Tibial artery (tissue), 4 donors: ENCODE measurements around the gene TFAM.

Experiments
- DNase-seq, 2 donors: peaks; one replicate each; pipeline ENCODE4 v3.0.0-alpha.2; 2019
- H3K27ac ChIP-seq, 2 donors: fragments of 200-600 bp; sonication (generic) in 1 of 2; 1 replicate in 1 of 2; 2 replicates in 1 of 2; pipeline ENCODE4 v1.5.1; 2018 to 2019; ENCODE audit warnings: mild to moderate bottlenecking in 1 of 2
- H3K27me3 ChIP-seq, 2 donors: fragments of 200-600 bp; sonication (generic) in 1 of 2; one replicate each; pipeline versions ENCODE4 v1.5.1 to v1.6.0; 2016 to 2019
- H3K36me3 ChIP-seq, 3 donors: fragments of 200-600 bp; sonication (generic) in 2 of 3; one replicate each; pipeline ENCODE4 v1.5.1; 2016 to 2019; ENCODE audit warnings: mild to moderate bottlenecking in 2 of 3
- H3K4me1 ChIP-seq, 4 donors: fragments of 200-600 bp; sonication (generic) in 2 of 4; 1 replicate in 3 of 4; 2 replicates in 1 of 4; pipeline ENCODE4 v1.5.1; 2016 to 2019
- H3K4me3 ChIP-seq, 2 donors: fragments of 200-600 bp; sonication (generic) in 1 of 2; 1 replicate in 1 of 2; 2 replicates in 1 of 2; pipeline ENCODE4 v1.5.1; 2018 to 2019; ENCODE audit warnings: mild to moderate bottlenecking in 2 of 2
- H3K9me3 ChIP-seq, 3 donors: fragments of 200-600 bp; sonication (generic) in 1 of 3; one replicate each; pipeline ENCODE4 v1.5.1; 2016 to 2019
- intact Hi-C: fragments of 100-400 bp; cut with DNase I; formaldehyde crosslinking; loops from one replicate; pipeline ENCODE4 v1.15.0; 2023; ENCODE audit warnings: low total_unique reads
- TF ChIP-seq, protein P1 (sequence below), 2 experiments: fragments of 200-600 bp in 1 of 2; fragments of 450-650 bp in 1 of 2; IDR thresholded peaks; one replicate each; pipeline ENCODE4 v1.5.1; 2017 to 2019; ENCODE audit warnings: antibody characterized with exemption in 2 of 2, mild to moderate bottlenecking in 1 of 2, moderate library complexity in 1 of 2

Gene TFAM

DNA sequence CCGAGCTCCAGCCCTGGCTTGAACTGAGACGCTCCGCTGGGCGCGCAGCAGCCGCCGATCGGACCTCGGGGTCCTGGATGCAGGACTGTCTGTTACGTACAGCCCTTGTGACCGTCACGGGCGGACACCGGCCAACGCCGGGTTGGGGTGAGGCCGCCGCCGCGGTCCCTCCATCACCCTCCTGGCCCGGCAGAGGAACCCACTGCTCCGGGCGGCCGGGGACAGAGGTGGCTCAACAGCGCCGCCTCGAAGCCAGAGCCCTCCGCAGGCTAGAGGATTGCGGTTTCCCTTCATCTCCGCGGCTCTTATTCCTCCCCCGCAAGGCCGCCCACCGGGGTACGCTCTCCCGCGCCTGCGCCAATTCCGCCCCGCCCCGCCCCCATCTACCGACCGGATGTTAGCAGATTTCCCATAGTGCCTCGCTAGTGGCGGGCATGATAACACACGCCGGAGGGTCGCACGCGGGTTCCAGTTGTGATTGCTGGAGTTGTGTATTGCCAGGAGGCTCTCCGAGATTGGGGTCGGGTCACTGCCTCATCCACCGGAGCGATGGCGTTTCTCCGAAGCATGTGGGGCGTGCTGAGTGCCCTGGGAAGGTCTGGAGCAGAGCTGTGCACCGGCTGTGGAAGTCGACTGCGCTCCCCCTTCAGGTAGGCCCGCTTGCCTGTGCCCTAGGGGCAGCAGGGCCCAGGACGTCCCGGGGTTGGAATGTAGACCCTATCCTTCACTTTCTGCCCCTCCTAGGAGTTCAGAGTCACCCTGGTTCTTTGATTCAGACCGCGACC, at the start of gene TFAM:
Gene TFAM (plus strand): TSS at position 412 of the 785 bp plus-strand sequence. CDS start 138 bp downstream, at position 550.
- Histone ChIP-seq H3K9me3 (no peaks in the 10 kb centered on the region), H3K27ac (peak within 1 kb of the TSS; percentile 93 to 96), H3K4me3 (peak within 1 kb of the TSS; percentile 88 to 92), H3K27me3 (no peaks in the 10 kb centered on the region), H3K36me3 (peaks cover 23 to 31% (median 25%) of the 10 kb centered on the region in 3 donors), H3K4me1 (peaks cover 0 to 28% (median 17%) of the 10 kb centered on the region in 4 donors)
- intact Hi-C loops: loop anchor here (5.0 kb wide), 2 partner anchors 48 to 198 kb away; partner anchors contain the start of gene UBE2D1
- DNase-seq: peak; percentile 95 to 97
- TF ChIP-seq, protein P1, sequence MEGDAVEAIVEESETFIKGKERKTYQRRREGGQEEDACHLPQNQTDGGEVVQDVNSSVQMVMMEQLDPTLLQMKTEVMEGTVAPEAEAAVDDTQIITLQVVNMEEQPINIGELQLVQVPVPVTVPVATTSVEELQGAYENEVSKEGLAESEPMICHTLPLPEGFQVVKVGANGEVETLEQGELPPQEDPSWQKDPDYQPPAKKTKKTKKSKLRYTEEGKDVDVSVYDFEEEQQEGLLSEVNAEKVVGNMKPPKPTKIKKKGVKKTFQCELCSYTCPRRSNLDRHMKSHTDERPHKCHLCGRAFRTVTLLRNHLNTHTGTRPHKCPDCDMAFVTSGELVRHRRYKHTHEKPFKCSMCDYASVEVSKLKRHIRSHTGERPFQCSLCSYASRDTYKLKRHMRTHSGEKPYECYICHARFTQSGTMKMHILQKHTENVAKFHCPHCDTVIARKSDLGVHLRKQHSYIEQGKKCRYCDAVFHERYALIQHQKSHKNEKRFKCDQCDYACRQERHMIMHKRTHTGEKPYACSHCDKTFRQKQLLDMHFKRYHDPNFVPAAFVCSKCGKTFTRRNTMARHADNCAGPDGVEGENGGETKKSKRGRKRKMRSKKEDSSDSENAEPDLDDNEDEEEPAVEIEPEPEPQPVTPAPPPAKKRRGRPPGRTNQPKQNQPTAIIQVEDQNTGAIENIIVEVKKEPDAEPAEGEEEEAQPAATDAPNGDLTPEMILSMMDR (IDR thresholded peaks at IDR 0.05): peak; percentile 5 to 34

DNA sequence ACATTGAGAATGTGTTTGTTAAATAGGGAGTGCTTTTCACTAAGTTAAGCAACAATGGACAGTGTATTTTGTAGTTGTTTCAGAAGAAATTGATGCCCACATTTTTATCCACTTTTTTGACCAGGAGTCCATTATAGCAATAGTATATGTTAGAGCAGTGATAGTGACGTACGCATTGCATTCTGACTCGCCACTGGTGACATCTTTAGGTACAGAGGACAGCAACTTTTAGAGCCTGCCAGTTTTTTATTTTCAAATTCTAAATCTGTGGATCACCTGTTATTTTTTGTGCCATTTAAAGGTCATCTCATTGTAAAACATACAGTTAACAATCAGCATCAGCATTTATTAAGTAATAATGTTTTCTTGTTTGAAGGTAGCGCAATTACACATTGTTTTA, 49.0 kb upstream of the TFAM start:
- Histone ChIP-seq H3K4me1 (peaks cover 0 to 29% (median 15%) of the 10 kb centered on the region in 4 donors), H3K36me3 (no peaks in the 10 kb centered on the region), H3K27me3 (no peaks in the 10 kb centered on the region), H3K4me3 (peak overlapping the region; percentile 96 to 99), H3K27ac (peak overlapping the region in 1 of 2 donors; percentile 87), H3K9me3 (no peaks in the 10 kb centered on the region)
- intact Hi-C loops: loop anchor here (5.0 kb wide), 1 partner anchor 46 kb away; no protein-coding TSS in a partner anchor
- TF ChIP-seq, protein P1 (IDR thresholded peaks at IDR 0.05): no peak
- DNase-seq: no peak

DNA sequence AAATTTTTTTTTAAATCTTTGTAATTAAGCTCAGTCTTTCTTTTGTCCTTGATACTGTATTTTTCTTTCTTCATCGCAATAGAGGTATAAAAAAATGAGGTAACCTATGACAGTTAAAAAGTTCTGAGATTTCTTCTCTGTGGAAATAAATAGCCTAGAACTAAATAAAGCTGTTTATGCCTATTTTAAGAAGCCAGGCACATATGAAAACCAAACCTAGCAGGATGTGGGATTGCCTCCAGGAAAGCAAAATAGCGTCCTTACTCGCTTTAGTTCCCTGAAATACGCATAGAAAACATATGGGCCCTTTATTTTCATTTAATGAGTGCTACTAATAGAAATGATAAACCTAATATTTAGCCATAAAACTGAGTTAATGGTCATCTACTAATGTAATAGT, 43.8 kb upstream of the TFAM start:
- TF ChIP-seq, protein P1 (IDR thresholded peaks at IDR 0.05): no peak
- Histone ChIP-seq H3K27ac (no peak overlapping the region), H3K9me3 (no peaks in the 10 kb centered on the region), H3K36me3 (no peaks in the 10 kb centered on the region), H3K27me3 (no peaks in the 10 kb centered on the region), H3K4me3 (no peak overlapping the region), H3K4me1 (peaks cover 0 to 26% (median 10%) of the 10 kb centered on the region in 4 donors)
- DNase-seq: no peak
- intact Hi-C loops: no loop called here

DNA sequence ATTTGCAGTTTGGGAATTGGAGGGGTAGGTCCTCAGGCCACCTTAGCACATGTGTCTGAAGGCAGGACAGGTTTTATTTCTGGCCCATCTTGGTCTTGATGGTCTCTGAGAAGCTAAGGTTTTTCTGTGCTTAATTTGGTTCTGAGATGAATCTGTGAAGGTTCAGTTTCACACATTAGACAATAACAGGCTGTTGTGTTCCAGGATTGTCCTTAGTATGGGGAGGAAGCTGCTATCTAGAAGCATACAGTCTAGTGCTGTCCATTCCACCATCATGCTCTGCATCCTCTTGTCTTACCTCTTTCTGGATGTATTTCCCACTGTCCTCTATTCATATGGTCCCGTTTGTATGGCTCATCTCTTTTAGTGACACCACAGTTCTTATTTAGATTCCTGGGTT, 43.3 kb upstream of the TFAM start:
- Histone ChIP-seq H3K4me3 (no peak overlapping the region), H3K9me3 (no peaks in the 10 kb centered on the region), H3K27ac (no peak overlapping the region), H3K4me1 (peaks cover 0 to 21% (median 8%) of the 10 kb centered on the region in 4 donors), H3K27me3 (no peaks in the 10 kb centered on the region), H3K36me3 (no peaks in the 10 kb centered on the region)
- DNase-seq: no peak
- TF ChIP-seq, protein P1 (IDR thresholded peaks at IDR 0.05): no peak
- intact Hi-C loops: no loop called here

DNA sequence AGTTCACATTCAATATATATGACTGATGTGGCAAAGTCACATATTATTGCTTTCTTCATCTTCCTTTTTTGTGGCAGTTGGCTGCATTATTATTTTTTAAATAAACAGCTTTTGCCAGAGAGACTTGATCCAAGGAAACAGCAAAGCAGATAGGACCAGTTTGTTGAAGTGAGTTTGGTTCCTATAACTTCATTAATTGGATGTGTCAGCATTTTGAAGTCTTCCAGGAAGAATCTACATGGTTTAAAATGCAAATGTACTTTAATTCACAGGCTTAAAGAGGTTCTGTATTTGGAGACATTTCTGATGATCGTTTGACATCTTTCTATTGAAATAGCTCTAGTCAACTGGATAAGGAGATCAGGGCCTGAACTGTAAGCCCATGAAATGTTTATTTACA, 37.2 kb upstream of the TFAM start:
- TF ChIP-seq, protein P1 (IDR thresholded peaks at IDR 0.05): no peak
- Histone ChIP-seq H3K4me3 (no peak overlapping the region), H3K9me3 (no peaks in the 10 kb centered on the region), H3K4me1 (peaks cover 0 to 31% (median 1%) of the 10 kb centered on the region in 4 donors), H3K36me3 (no peaks in the 10 kb centered on the region), H3K27me3 (no peaks in the 10 kb centered on the region), H3K27ac (no peak overlapping the region)
- no peak for DNase-seq
- intact Hi-C loops: no loop called here
